Lower leg skin (tissue), 3 donors: Measurements from ENCODE around the gene TMCC1.

ENCODE experiments used
- POLR2A ChIP-seq, 2 donors: fragments of 450-650 bp; IDR thresholded peaks; one replicate each; pipeline ENCODE4 v1.6.1; 2016 to 2017; ENCODE audit warnings: antibody characterized with exemption in 2 of 2, mild to moderate bottlenecking in 1 of 2, moderate library complexity in 1 of 2
- TF ChIP-seq, protein P1 (sequence below), 3 donors: fragments of 450-650 bp; IDR thresholded peaks; one replicate each; pipeline ENCODE4 v1.5.1; 2016; ENCODE audit warnings: antibody characterized with exemption in 3 of 3, mild to moderate bottlenecking in 3 of 3, moderate library complexity in 2 of 3

DNA sequence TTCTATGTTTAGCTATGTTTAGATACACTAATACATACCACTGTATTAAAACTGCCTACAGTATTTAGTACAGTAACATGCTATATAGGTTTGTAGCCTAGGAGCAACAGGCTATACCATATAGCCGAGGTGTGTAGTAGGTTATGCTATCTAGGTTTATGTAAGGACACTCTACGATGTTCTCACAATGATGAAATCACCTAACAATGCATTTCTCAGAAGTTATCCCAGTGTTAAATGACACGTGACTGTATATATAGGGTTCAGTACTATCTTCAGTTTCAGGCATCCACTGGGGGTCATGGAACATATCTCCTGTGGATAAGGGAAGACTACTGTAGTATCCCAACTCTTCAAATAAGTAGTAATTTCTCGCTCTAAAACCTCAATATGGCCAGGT lies 97.4 kb downstream of the TMCC1 start:
- TF ChIP-seq, protein P1, sequence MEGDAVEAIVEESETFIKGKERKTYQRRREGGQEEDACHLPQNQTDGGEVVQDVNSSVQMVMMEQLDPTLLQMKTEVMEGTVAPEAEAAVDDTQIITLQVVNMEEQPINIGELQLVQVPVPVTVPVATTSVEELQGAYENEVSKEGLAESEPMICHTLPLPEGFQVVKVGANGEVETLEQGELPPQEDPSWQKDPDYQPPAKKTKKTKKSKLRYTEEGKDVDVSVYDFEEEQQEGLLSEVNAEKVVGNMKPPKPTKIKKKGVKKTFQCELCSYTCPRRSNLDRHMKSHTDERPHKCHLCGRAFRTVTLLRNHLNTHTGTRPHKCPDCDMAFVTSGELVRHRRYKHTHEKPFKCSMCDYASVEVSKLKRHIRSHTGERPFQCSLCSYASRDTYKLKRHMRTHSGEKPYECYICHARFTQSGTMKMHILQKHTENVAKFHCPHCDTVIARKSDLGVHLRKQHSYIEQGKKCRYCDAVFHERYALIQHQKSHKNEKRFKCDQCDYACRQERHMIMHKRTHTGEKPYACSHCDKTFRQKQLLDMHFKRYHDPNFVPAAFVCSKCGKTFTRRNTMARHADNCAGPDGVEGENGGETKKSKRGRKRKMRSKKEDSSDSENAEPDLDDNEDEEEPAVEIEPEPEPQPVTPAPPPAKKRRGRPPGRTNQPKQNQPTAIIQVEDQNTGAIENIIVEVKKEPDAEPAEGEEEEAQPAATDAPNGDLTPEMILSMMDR (IDR thresholded peaks at IDR 0.05): no peak
- no peak for TF ChIP-seq POLR2A (IDR thresholded peaks at IDR 0.05)
